Stimulated activated CD8-positive, alpha-beta memory T cell treated with anti-CD3 and anti-CD28 coated beads, Interleukin-12 subunit alpha, Interleukin-12 subunit beta, amount 100 ng/mL, for 1 hour (primary cell): ENCODE data around the gene TOM1L1.
"Not testable (repeated sequence)": the region's sequence is repeated elsewhere in the genome, so short reads cannot be mapped to it uniquely, and the experiment has no call there.

Experiments
- DNase-seq: peaks from one replicate; pipeline ENCODE4 v3.0.0-alpha.2; 2020; ENCODE audit warnings: low read depth

TOM1L1 gene

GRCh38 chr17:54900457-54901229 is at the start of gene TOM1L1:
Gene TOM1L1, plus strand, starts transcription at chr17:54900852. Its CDS starts 14 bp downstream, at chr17:54900866.
- DNase-seq: no peak

- no peak for DNase-seq
Observed at GRCh38 chr17:54859187-54859586, 41.5 kb upstream of the TOM1L1 start.

GRCh38 chr17:54860617-54861470 is 39.8 kb upstream of the TOM1L1 start:
- no peak for DNase-seq

- DNase-seq: no peak
Observed at GRCh38 chr17:54861471-54861983, 39.1 kb upstream of the TOM1L1 start.

- no peak for DNase-seq
Observed at GRCh38 chr17:54863176-54863575, 37.5 kb upstream of the TOM1L1 start.

GRCh38 chr17:54864070-54864469 is 36.6 kb upstream of the TOM1L1 start:
- DNase-seq: no peak

GRCh38 chr17:54864636-54865356 is 35.9 kb upstream of the TOM1L1 start:
- DNase-seq: no peak

- DNase-seq: no peak
Observed at GRCh38 chr17:54867634-54868033, 33.0 kb upstream of the TOM1L1 start.

- DNase-seq: no peak
Observed at GRCh38 chr17:54870671-54871175, 29.9 kb upstream of the TOM1L1 start.

GRCh38 chr17:54875906-54876305 is 24.7 kb upstream of the TOM1L1 start:
- not testable (repeated sequence) for DNase-seq

GRCh38 chr17:54876656-54877195 is 23.9 kb upstream of the TOM1L1 start:
- DNase-seq: no peak

- DNase-seq: no peak
Observed at GRCh38 chr17:54881255-54881972, 19.2 kb upstream of the TOM1L1 start.

- DNase-seq: no peak
Observed at GRCh38 chr17:54882371-54882770, 18.3 kb upstream of the TOM1L1 start.

GRCh38 chr17:54882950-54883349 is 17.7 kb upstream of the TOM1L1 start:
- DNase-seq: no peak

GRCh38 chr17:54883939-54884338 is 16.7 kb upstream of the TOM1L1 start:
- DNase-seq: no peak

GRCh38 chr17:54887787-54888186 is 12.9 kb upstream of the TOM1L1 start:
- DNase-seq: no peak

- DNase-seq: no peak
Observed at GRCh38 chr17:54888254-54888653, 12.4 kb upstream of the TOM1L1 start.

GRCh38 chr17:54888981-54889380 is 11.7 kb upstream of the TOM1L1 start:
- DNase-seq: no peak

- DNase-seq: no peak
Observed at GRCh38 chr17:54891176-54891821, 9.4 kb upstream of the TOM1L1 start.

- no peak for DNase-seq
Observed at GRCh38 chr17:54892360-54892759, 8.3 kb upstream of the TOM1L1 start.

GRCh38 chr17:54898576-54898975 is 2.1 kb upstream of the TOM1L1 start:
- no peak for DNase-seq
